GM19238 (cell line): ENCODE measurements around the gene ERN1.

ENCODE experiments used
- DNase-seq: peaks from one replicate; pipeline ENCODE4 v3.0.0; 2011; ENCODE audit warnings: low spot score; ENCODE audit not compliant: insufficient read length

Gene ERN1

DNA sequence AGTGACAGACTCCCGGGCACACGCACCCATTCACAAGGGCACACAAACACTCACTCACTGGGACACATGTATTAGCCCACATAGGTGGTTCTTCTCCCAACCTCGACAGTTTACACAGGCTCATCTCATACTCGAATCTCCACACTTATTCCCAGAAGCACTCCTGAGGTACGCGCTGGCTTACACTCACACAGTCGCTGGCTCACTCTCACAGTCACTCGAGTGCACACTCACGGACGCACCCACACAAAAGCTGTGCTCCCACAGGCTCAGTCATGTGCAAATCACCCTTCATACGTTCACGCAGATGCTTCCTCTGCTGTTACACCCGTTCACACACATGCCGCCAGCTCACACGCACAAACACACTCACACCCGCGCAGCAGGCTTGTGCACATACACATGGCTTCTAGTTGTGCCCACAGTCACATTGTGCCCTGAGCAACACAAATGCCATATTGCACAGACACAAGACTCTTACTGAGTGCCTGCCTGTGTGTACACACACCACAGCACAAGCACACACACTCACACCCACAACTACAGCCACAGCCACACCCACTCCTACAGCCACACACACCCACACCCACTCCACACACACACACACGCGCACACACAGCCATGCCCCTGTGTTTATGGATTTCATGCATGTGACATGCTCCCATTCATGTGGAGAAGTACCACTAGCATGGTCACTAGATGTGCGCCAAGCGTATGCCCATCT lies 140.2 kb downstream of the ERN1 start:
- DNase-seq, result no peak
